Measurements from ENCODE around the gene AREL1.
"Not testable (repeated sequence)": the region's sequence is repeated elsewhere in the genome, so short reads cannot be mapped to it uniquely, and the experiment has no call there.

AREL1 gene

DNA sequence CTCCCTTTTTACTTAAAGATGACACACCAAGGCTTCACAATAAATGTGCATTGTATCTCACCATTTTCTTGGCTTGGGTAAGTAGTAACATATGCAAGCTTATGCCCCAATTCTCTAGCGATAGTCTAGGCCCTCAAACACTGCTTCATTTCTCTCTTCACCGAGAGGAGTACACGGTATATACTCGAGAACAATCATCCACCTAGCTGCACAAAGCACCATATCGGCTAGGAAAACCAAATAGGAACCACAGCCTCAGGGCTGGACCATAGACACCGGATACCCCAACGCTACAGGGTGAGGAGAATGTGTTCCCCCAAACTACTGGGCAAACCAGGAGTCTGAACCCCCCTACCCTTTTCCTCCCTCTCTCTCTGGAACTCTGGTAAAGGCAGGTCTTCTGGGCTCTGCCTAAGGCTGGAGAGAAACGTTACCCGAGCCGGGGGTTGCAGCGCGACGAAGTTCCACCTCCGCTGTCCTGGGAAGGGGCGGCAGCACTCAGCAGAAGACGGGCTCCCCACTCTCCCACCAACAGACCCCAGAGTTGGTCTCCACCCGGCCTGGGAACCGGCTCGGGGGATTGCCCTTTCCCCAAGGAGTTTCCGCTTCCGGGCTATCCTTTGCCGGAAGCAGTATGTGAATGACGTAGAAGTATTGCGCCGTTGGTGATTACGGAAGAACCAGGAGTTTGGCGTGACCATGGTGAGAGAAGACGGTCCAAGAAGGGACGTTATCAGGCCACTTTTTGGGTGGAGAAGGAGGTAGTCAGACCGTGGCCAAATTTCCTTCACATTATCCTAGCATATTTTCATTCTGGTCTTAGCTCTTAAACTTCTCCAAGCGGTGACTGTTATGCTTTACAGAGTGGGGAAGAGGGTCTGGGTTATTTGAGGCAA is at the start of gene AREL1, which contains the start of gene FCF1:
AREL1 (minus strand) TSS at position 582 of the 896 bp plus-strand sequence. CDS start 27,465 bp downstream, outside the sequence.
FCF1 (plus strand) TSS at position 646 of the 896 bp plus-strand sequence; CDS start at position 700, 54 bp downstream.
- DNase-seq, result no peak

DNA sequence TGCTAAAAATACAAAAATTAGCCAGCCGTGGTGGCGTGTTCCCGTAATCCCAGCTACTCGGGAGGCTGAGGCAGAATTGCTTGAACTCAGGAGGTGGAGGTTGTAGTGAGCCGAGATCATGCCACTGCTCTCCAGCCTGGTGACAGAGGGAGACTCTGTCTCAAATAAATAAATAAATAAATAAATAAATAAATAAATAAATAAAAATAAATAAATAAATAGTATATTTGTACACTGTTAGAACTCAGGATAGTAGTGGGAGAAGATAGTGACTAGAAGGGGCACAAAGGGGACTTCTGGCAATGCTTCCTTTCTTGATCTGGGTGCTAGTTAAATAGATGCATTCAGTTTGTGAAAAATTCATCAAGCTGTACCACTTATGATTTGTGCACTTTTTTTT is 45.6 kb upstream of the AREL1 start:
- DNase-seq, result not testable (repeated sequence)

DNA sequence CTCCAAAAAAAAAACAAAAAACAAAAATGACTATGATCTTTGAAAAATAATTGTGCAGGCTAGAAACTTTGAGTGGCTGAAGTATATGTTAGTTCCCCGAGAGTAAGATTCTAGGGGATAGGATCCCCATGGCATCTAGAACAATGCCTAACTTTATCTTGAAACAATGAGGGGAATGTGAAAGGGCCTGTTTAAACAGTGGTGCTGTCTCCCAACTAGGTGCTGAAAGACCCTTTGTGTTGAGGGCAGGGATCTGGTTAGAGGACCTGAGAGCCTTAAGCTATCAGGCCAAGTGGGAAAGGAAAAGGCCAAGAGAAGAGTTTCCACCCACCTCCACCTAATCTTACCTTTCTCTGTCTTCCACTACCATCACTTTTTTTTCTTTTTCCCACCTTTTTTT is 43.4 kb upstream of the AREL1 start:
- DNase-seq, result no peak

- no peak for DNase-seq
These were observed 42.0 kb upstream of the AREL1 start for GRCh38 chr14:74754899-74755298.

DNA sequence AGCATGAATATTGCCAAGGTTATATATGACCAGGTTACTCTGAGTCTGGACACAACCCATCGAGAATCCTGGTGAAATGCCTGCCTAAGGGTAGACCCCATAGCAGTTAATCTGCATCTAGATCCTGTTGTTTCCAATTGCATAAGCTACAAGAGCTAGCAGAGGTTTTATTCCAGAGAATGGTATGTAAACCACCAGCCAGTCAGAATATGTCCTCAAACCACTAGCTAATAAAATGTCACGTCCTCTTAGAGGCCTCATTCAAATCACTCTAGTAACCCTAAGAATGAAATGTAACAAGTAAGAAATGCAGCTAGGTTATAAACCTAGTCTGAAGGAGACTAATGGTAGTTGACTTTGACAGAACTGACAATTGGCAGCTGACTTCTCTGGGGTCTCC is 41.3 kb upstream of the AREL1 start:
- DNase-seq, result no peak

DNA sequence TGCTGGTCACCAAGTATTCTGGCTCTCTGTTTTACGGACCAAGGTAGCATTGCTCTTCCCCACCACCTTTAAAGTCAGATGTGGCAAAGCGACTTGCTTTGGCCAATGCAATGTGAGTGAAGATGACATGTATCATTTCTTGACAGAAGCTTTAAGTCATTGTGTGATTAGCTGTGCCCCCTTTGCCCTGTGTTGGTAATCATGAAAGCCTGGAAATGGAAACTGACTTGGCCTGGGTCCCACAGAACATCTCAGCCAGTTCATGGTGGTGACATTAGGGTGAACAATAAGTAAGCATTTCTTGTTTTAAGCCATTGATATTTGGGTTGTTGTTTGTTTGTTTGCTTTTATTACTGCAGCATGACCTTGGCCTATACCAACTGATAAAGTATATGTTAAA is 34.4 kb upstream of the AREL1 start:
- no peak for DNase-seq

DNA sequence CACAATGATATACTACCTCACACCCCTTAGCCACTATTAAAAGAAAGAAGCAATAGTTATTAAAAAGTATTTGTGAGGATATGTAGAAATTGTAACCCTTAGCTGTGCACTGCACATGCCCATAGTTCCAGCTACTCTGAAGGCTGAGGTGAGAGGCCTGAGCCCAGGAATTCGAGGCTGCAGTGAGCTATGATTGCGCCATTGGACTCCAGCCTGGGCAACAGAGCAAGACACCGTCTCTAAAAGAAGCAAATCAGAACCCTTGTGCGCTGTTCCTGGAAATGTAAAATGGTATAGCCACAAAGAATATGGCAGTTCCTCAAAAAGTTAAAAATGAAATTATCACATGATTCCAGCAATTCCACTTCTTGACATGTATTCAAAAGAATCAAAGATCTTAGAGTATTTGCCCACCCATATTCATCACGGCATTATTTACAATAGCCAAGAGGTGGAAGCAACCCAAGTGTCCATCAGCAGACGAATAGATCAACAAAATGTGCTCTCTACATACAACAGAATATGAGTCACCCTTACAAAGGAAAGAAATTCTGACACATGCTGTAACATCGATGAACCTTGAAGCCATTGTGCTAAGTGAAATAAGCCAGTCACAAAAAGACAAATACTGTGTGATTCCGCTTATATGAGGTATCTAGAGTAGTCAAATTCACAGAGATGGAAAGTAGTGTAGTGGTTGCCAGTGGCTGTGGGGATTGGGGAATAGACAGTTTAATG is 26.6 kb upstream of the AREL1 start:
- no peak for DNase-seq

DNA sequence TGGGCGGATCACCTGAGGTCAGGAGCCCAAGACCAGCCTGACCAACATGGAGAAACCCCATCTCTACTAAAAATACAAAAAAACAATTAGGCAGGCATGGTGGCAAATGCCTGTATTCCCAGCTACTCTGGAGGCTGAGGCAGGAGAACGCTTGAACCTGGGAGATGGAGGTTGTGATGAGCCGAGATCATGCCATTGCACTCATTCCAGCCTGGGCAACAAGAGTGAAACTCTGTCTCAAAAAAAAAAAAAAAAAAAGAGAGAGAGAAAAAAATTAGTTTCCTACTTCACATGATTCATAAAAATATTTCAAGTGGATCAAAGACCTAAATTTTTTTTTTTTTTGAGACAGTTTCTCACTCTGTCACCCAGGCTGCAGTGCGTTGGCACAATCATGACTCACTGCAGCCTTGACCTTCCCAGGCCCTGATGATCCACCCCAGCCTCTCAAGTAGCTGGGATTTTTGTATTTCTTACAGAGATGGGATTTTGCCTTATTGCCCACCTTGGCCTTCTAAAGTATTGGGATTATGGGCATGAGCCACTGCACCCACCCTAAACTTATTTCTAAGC is 25.0 kb upstream of the AREL1 start:
- no peak for DNase-seq

GRCh38 chr14:74735125-74735524 is 22.2 kb upstream of the AREL1 start:
- DNase-seq, result no peak

- no peak for DNase-seq
These were observed 20.3 kb upstream of the AREL1 start for GRCh38 chr14:74733221-74733620.

DNA sequence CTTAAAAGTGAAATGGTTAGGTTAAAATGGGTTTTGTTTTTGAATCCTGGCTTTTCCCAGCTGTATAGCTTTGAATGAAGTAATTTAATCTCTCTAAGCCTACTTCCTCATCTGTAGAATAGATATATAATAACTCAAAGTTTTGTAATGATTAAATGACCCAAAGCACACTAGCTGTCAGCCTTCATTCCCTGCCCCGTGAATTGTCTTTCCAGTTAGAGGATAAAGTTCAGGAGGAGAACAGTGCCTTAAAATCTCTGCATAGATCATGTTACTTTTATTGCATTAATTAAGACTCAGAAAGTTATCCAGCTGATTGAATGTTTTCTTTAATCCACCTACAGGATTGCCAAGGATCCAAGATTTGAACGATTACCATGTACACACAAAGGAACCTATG is 19.5 kb upstream of the AREL1 start:
- DNase-seq, result no peak

- DNase-seq, result no peak
These were observed 10.3 kb upstream of the AREL1 start for GRCh38 chr14:74723134-74723533.

DNA sequence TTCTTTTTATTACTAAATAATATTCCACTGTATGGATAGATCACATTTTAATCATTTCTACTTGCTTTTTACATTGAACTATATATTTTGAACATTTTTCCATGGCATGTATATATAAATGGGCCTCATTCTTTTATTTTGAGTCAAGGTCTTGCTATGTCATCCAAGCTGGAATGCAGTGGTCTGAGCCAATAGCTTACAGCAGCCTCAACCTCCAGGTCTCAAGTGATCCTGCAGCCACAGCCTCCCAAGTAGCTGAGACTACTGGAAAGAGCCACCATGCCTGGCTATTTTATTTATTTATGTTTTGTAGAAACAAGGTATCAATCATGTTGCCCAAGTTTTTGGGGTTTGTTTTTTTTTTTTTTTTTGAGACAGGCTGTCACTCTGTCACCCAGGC is 7.6 kb upstream of the AREL1 start:
- no peak for DNase-seq

GRCh38 chr14:74713395-74713735 is 485 bp upstream of the AREL1 start:
- DNase-seq, result no peak

GRCh38 chr14:74711651-74712050 is 1.2 kb downstream of the AREL1 start:
- no peak for DNase-seq

GRCh38 chr14:74710480-74710879 is 2.4 kb downstream of the AREL1 start:
- no peak for DNase-seq

GRCh38 chr14:74705613-74706500 is 7.0 kb downstream of the AREL1 start:
- DNase-seq, result no peak

DNA sequence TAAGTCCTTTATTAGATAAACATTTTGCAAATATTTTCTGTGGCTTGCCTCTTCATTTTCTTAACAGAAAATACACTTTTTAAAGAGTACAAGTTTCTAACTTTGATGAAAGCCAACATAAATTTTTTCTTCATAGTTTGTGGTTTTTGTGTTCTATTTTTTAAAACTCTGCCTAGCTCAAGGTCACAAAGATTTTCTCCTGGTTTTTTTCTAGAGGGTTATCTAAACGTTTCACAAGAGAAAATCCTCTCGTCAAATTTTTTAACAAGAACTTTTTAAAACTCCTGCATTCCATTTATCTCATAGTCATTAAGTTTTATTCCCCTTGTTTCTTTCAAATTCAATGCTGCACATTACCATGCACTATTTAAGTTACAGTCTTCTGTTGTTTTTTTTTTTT is 8.2 kb downstream of the AREL1 start:
- DNase-seq, result no peak

DNA sequence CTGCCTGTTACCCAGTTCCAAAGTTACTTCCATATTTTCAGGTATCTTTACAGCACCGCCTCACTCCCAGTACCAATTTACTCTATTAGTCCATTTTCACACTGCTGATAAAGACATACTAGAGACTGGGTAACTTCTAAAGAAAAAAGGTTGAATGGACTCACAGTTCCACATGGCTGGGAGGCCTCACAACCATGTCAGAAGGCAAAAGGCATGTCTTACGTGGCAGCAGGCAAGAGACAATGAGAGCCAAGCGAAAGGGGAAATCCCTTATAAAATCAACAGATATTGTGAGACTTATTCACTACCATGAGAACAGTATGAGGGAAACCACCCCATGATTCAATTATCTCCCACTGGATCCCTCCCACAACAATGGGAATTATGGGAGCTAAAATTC is 9.8 kb downstream of the AREL1 start:
- DNase-seq, result no peak

DNA sequence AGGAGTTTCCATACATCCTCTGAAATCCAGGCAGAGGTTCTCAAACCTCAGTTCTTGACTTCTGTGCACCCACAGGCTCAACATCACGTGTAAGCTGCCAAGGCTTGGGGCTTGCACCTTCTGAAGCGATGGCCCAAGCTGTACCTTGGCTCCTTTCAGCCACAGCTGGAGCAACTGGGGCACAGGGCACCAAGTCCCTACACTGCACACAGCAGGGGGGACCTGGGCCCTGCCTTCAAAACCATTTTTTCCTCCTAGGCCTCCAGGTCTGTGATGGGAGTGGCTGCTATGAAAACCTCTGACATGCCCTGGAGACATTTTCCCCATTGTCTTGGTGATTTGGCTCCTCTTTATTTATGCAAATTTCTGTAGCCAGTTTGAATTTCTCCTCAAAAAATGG is 10.6 kb downstream of the AREL1 start:
- DNase-seq, result no peak

GRCh38 chr14:74698465-74698864 is 14.4 kb downstream of the AREL1 start:
- DNase-seq, result no peak

DNA sequence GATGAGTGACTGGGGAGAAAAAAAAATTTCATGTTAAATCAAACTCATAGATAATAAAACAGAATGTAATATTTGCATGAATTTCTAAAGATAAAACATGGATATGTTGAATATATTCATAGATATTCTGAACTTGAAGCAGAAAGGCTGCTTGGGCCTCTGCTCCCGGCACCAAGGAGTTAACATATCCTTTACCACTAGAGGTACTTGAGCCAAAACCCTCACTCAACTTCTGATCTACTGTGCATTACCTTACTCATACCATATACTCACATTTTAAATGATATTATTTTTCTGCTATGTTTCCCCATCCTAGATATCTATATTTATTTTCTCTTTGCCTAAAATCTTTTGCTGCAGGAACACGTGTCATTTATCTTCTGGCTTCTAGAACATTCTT is 14.9 kb downstream of the AREL1 start:
- DNase-seq, result no peak

GRCh38 chr14:74697543-74697942 is 15.3 kb downstream of the AREL1 start:
- DNase-seq, result no peak
